K562 (cell line): Measurements from ENCODE around the gene NCOA3. TPM values are rescaled to one million over a fixed set of nuclear protein-coding genes. Genes with fewer than 3 reads are reported as not detected.

Source experiments
- ATAC-seq: fragments of 200-7000 bp; cut with Tn5 transposase; 3 replicates; pipeline ENCODE4 v1.9.1; 2020; ENCODE audit warnings: moderate library complexity
- BruUV-seq: library from RNA; stranded (reverse); fragments of 400-500 nt; replicated peaks from 2 replicates; lab custom pipeline; 2021; lab: Mats Ljungman, UMichigan
- CTCF ChIA-PET: fragments of 300-600 bp; formaldehyde crosslinking; extraction: SDS; loops from one replicate; lab custom pipeline; 2021; ENCODE audit warnings: low intra/inter-chr PET ratio; lab: Yijun Ruan, JAX
- POLR2A ChIA-PET: fragments of 300-600, 350-650 bp; sonication (Branson Sonifier 250); formaldehyde crosslinking; extraction: SDS; loops from one replicate; lab custom pipeline; 2021; ENCODE audit warnings: antibody characterized with exemption, inconsistent platforms; lab: Yijun Ruan, JAX
- DNase-seq, 4 experiments: peaks; one replicate each; pipeline versions ENCODE4 v3.0.0 to v3.0.0-alpha.2; 2011 to 2018; ENCODE audit warnings: low spot score in 3 of 4, mixed read lengths in 3 of 4; ENCODE audit errors: extremely low read depth in 1 of 4
- FAIRE-seq: peaks from 2 replicates; lab custom pipeline; 2011; peaks lifted over from hg19 to GRCh38; lab: Jason Lieb, UNC
- H2AFZ ChIP-seq: 2 replicates; pipeline ENCODE4 v1.6.0; 2011; ENCODE audit warnings: low read depth, low read length, control low read depth, inconsistent platforms
- H3K27ac ChIP-seq: fragments of 200-600 bp; 3 replicates; pipeline ENCODE4 v1.8.0; 2011; ENCODE audit warnings: low read depth, mild to moderate bottlenecking, control low read depth, inconsistent platforms, low read length, moderate library complexity, mixed read lengths; ENCODE audit errors: extremely low read depth
- H3K27me3 ChIP-seq, 2 experiments: fragments of 300-600 bp in 1 of 2; 2 replicates in 1 of 2; 3 replicates in 1 of 2; pipeline versions ENCODE4 v1.6.0 to v1.8.0; 2011; ENCODE audit warnings: inconsistent platforms in 2 of 2, low read length in 2 of 2, mild to moderate bottlenecking in 1 of 2, mixed read lengths in 1 of 2, moderate library complexity in 1 of 2; ENCODE audit not compliant: control insufficient read depth in 2 of 2, insufficient read depth in 2 of 2
- H3K36me3 ChIP-seq: fragments of 300-600 bp; 3 replicates; pipeline ENCODE4 v1.8.0; 2011; ENCODE audit warnings: mild to moderate bottlenecking, low read length, inconsistent platforms; ENCODE audit not compliant: control insufficient read depth, insufficient read depth
- H3K4me1 ChIP-seq, 2 experiments: fragments of 200-600 bp in 1 of 2; replicated peaks in 1 of 2; 2 replicates in 1 of 2; 3 replicates in 1 of 2; pipeline versions ENCODE4 v1.5.1 to v1.8.0; 2011; ENCODE audit warnings: inconsistent platforms in 2 of 2, low read length in 2 of 2, mild to moderate bottlenecking in 1 of 2, mixed read lengths in 1 of 2, moderate library complexity in 1 of 2; ENCODE audit not compliant: control insufficient read depth in 2 of 2, insufficient read depth in 2 of 2
- H3K4me2 ChIP-seq: 2 replicates; pipeline ENCODE4 v1.6.1; 2011; ENCODE audit warnings: low read length, control low read depth, inconsistent platforms, mixed read lengths; ENCODE audit not compliant: insufficient read depth
- H3K4me3 ChIP-seq: fragments of 200-600 bp; sonication (generic), shearing (Covaris generic); 2 replicates; pipeline ENCODE4 v1.5.1; 2016; ENCODE audit warnings: control low read depth, inconsistent platforms
- H3K79me2 ChIP-seq: fragments of 200-600 bp; 3 replicates; pipeline ENCODE4 v1.8.0; 2011; ENCODE audit warnings: low read length, inconsistent platforms; ENCODE audit not compliant: control insufficient read depth, insufficient read depth
- H3K9ac ChIP-seq, 2 experiments: 2 replicates each; pipeline versions ENCODE4 v1.6.0 to v1.6.1; 2011; ENCODE audit warnings: low read depth in 2 of 2, low read length in 2 of 2, control low read depth in 1 of 2, inconsistent platforms in 1 of 2, mild to moderate bottlenecking in 1 of 2, mixed read lengths in 1 of 2; ENCODE audit not compliant: insufficient read depth in 1 of 2
- H3K9me1 ChIP-seq: one replicate; pipeline ENCODE4 v1.6.0; 2011; ENCODE audit warnings: inconsistent platforms, mild to moderate bottlenecking, low read length, moderate library complexity; ENCODE audit not compliant: control insufficient read depth, insufficient read depth
- H3K9me3 ChIP-seq: replicated peaks from 2 replicates; pipeline ENCODE4 v1.5.1; 2011; ENCODE audit warnings: low read depth, low read length, inconsistent platforms; ENCODE audit not compliant: control insufficient read depth, insufficient read depth
- H4K20me1 ChIP-seq: replicated peaks from 2 replicates; pipeline ENCODE4 v1.6.1; 2011; ENCODE audit warnings: low read length, inconsistent platforms, mixed read lengths; ENCODE audit not compliant: control insufficient read depth, insufficient read depth
- CBX2 ChIP-seq: fragments of 200-600 bp; sonication (generic); IDR thresholded peaks from one replicate; pipeline ENCODE4 v1.6.1; 2012; ENCODE audit warnings: mild to moderate bottlenecking, low read length, inconsistent platforms; ENCODE audit not compliant: insufficient read depth, poor library complexity, severe bottlenecking
- CC2D1A ChIP-seq: fragments of 450-650 bp; IDR thresholded peaks from 2 replicates; pipeline ENCODE4 v1.6.1; 2017; ENCODE audit warnings: mild to moderate bottlenecking
- CREB5 ChIP-seq: fragments of 250-450 bp; sonication (Bioruptor Pico); IDR thresholded peaks from 2 replicates; pipeline ENCODE4 v1.5.0; 2020; ENCODE audit warnings: mild to moderate bottlenecking
- FOXA1 ChIP-seq: fragments of 450-650 bp; IDR thresholded peaks from 2 replicates; pipeline ENCODE4 v1.6.1; 2016; ENCODE audit warnings: mild to moderate bottlenecking, borderline replicate concordance
- FOXJ2 ChIP-seq: fragments of 200-800 bp; sonication (Bioruptor generic); IDR thresholded peaks from 2 replicates; pipeline ENCODE4 v1.6.1; 2016; ENCODE audit warnings: missing genetic modification characterization, missing compliant biosample characterization
- GABPB1 ChIP-seq: sonication (generic); formaldehyde crosslinking; IDR thresholded peaks from 2 replicates; pipeline ENCODE4 v1.8.0; 2022; ENCODE audit warnings: mild to moderate bottlenecking, missing genetic modification reagents
- HDAC1 ChIP-seq, 2 experiments: fragments of 450-650 bp; IDR thresholded peaks; 2 replicates each; pipeline ENCODE4 v1.6.1; 2016 to 2017; ENCODE audit warnings: inconsistent platforms in 1 of 2, mild to moderate bottlenecking in 1 of 2, moderate library complexity in 1 of 2
- HDAC8 ChIP-seq: fragments of 450-650 bp; IDR thresholded peaks from 2 replicates; pipeline ENCODE4 v1.6.1; 2016; ENCODE audit warnings: mild to moderate bottlenecking, missing genetic modification characterization, moderate library complexity, missing compliant biosample characterization
- HMGN3 ChIP-seq: IDR thresholded peaks from 2 replicates; pipeline ENCODE4 v1.6.1; 2011; ENCODE audit warnings: borderline replicate concordance, low read depth, mild to moderate bottlenecking, mixed read lengths, low read length; ENCODE audit not compliant: insufficient read length; ENCODE audit errors: extremely low read depth
- KAT7 ChIP-seq: sonication (generic); formaldehyde crosslinking; IDR thresholded peaks from 2 replicates; pipeline ENCODE4 v1.8.0; 2022; ENCODE audit warnings: missing genetic modification reagents, mild to moderate bottlenecking, borderline replicate concordance
- L3MBTL2 ChIP-seq: fragments of 450-650 bp; IDR thresholded peaks from 2 replicates; pipeline ENCODE4 v1.6.1; 2016; ENCODE audit warnings: mild to moderate bottlenecking, moderate library complexity
- LEF1 ChIP-seq: fragments of 450-650 bp; IDR thresholded peaks from 2 replicates; pipeline ENCODE4 v1.6.1; 2016; ENCODE audit warnings: mild to moderate bottlenecking
- MCM5 ChIP-seq: fragments of 450-650 bp; IDR thresholded peaks from 2 replicates; pipeline ENCODE4 v1.6.1; 2016; ENCODE audit warnings: low read depth
- MECOM ChIP-seq: fragments of 250-450 bp; sonication (Bioruptor Pico); IDR thresholded peaks from 2 replicates; pipeline ENCODE4 v1.8.0; 2022; ENCODE audit warnings: inconsistent platforms
- MTA2 ChIP-seq: fragments of 450-650 bp; IDR thresholded peaks from 2 replicates; pipeline ENCODE4 v1.6.1; 2016; ENCODE audit warnings: low read depth
- PML ChIP-seq: IDR thresholded peaks from 2 replicates; pipeline ENCODE4 v1.6.1; 2012; ENCODE audit warnings: low read length, inconsistent platforms
- POLR2G ChIP-seq: fragments of 200-400 bp; formaldehyde crosslinking; IDR thresholded peaks from 2 replicates; pipeline ENCODE4 v1.6.1; 2017; ENCODE audit warnings: low read depth, mild to moderate bottlenecking, antibody characterized with exemption, low read length, moderate library complexity
- STAG1 ChIP-seq: sonication (generic); formaldehyde crosslinking; IDR thresholded peaks from 2 replicates; pipeline ENCODE4 v1.5.0; 2020; ENCODE audit warnings: missing genetic modification reagents, borderline replicate concordance
- TCF15 ChIP-seq: fragments of 250-450 bp; sonication (Bioruptor Pico); IDR thresholded peaks from 2 replicates; pipeline ENCODE4 v1.8.0; 2022; ENCODE audit warnings: moderate library complexity, mild to moderate bottlenecking, inconsistent platforms
- ZBTB26 ChIP-seq: fragments of 450-650 bp; formaldehyde crosslinking; IDR thresholded peaks from 2 replicates; pipeline ENCODE4 v1.4.0; 2022; ENCODE audit warnings: missing genetic modification characterization
- ZNF24 ChIP-seq: fragments of 450-650 bp; IDR thresholded peaks from 2 replicates; pipeline ENCODE4 v1.6.1; 2016
- ZNF253 ChIP-seq: fragments of 250-450 bp; sonication (Bioruptor Pico); conservative IDR thresholded peaks from 2 replicates; pipeline ENCODE4 v1.6.1; 2021; ENCODE audit warnings: mild to moderate bottlenecking
- WGBS: fragments of 100-300 bp; shearing (Covaris generic); methylation state at CpG from one replicate; pipeline ENCODE4 v1.1.6; 2016; ENCODE audit warnings: low coverage, mixed read lengths; ENCODE audit not compliant: insufficient coverage; ENCODE audit errors: missing lambda C conversion rate; 5-methylcytosine and 5-hydroxymethylcytosine counted together
- in situ Hi-C: fragments of 300-500 bp; cut with MboI; formaldehyde crosslinking; loops from 4 replicates; pipeline ENCODE4 v1.15.0; 2018; ENCODE audit warnings: inconsistent platforms, mixed read lengths
- intact Hi-C: fragments of 100-400 bp; cut with micrococcal nuclease; formaldehyde crosslinking; loops from 2 replicates; pipeline ENCODE4 v1.14.2; 2022
- polyA plus RNA-seq, 8 experiments: library from polyadenylated mRNA; depleted of rRNA in 4 of 8; stranded (reverse) in 5 of 8; unstranded in 3 of 8; fragments of >200 nt; fragmentation: Nextera tagmentation in 2 of 8; fragmentation: Illumina TruSeq in 1 of 8; extraction: Ambion mirVana in 2 of 8; extraction: Trizol in 1 of 8; gene quantifications; 2 replicates each; pipeline versions ENCODE4 v1.2.1 to v1.2.3, GENCODE V29; 2011 to 2014; ENCODE audit warnings: inconsistent platforms in 1 of 8, missing spikeins in 1 of 8
- total RNA-seq, 7 experiments: library from RNA; depleted of rRNA in 6 of 7; stranded (reverse); fragments of >200 nt in 6 of 7; fragmentation: Illumina TruSeq in 2 of 7; extraction: Trizol in 2 of 7; gene quantifications; 2 replicates each; pipeline versions ENCODE4 v1.2.1 to v1.2.3, GENCODE V29; 2011 to 2021; ENCODE audit warnings: low replicate concordance in 1 of 7

The NCOA3 gene
- total and polyA plus RNA-seq, 9 of the 15 experiments (the other 6 are each of a cell fraction or from before 2014, with no cell fraction given), result 3.2 to 24.3 (median 14.4) TPM

- DNase-seq, result peak; percentile 81 to 85 (median 82)
- Histone ChIP-seq H3K4me2 (no peak overlapping the region), H3K79me2 (no peaks in the 10 kb centered on the region), H3K36me3 (no peaks in the 10 kb centered on the region), H3K4me3 (no peak overlapping the region), H3K27ac (no peak overlapping the region), H3K27me3 (peaks cover 36 to 40% of the 10 kb centered on the region in 2 experiments), H3K9me3 (no peaks in the 10 kb centered on the region), H3K4me1 (peaks cover 0 to 11% of the 10 kb centered on the region in 2 experiments; a peak in 3 of 5 replicates), H3K9ac (peak overlapping the region in 1 of 2 experiments; percentile 12; a peak in 1 of 4 replicates), H4K20me1 (peaks cover 14% of the 10 kb centered on the region), H3K9me1 (no peaks in the 10 kb centered on the region), H2AFZ (no peak overlapping the region)
- no TSS peak for BruUV-seq
- POLR2A ChIA-PET, result interaction anchor here (0.6 kb wide), 1 partner anchor 561 kb away, joined by 5 read pairs; no protein-coding TSS in a partner anchor
- FAIRE-seq, result peak; percentile 96
- in situ Hi-C loops, result no loop called here
- WGBS, result 45% methylated on average over 16 of the region's 20 CpGs
- intact Hi-C loops, result loop anchor here (5.0 kb wide), 2 partner anchors 49 to 959 kb away; no protein-coding TSS in a partner anchor
- CTCF ChIA-PET, result interaction anchor here (0.9 kb wide), 1 partner anchor 958 kb away, joined by 5 read pairs; no protein-coding TSS in a partner anchor
- ATAC-seq, result peak; percentile 89
- no peak for TF ChIP-seq HMGN3
- TF ChIP-seq L3MBTL2, result no peak
- TF ChIP-seq ZBTB26 (CRISPR knock-in tag), result no peak
- TF ChIP-seq MECOM (CRISPR knock-in tag), result no peak
- TF ChIP-seq TCF15, result no peak
- no peak for TF ChIP-seq MCM5
- no peak for TF ChIP-seq KAT7 (CRISPR knock-in tag)
- TF ChIP-seq LEF1, result no peak
- peak; percentile 65 for TF ChIP-seq POLR2G
- TF ChIP-seq CC2D1A, result no peak
- TF ChIP-seq FOXA1, result no peak
- TF ChIP-seq STAG1 (CRISPR knock-in tag), result peak; percentile 70
- TF ChIP-seq ZNF24, result no peak
- TF ChIP-seq ZNF253 (CRISPR knock-in tag), result no peak
- TF ChIP-seq CBX2, result no peak
- TF ChIP-seq FOXJ2 (tag), result no peak
- no peak for TF ChIP-seq GABPB1 (CRISPR knock-in tag)
- TF ChIP-seq HDAC1 (IDR thresholded peaks at IDR 0.05), result no peak
- no peak for TF ChIP-seq HDAC8 (tag)
- no peak for TF ChIP-seq CREB5 (CRISPR knock-in tag)
- no peak for TF ChIP-seq PML
- TF ChIP-seq MTA2, result no peak
These were observed 161.8 kb downstream of the NCOA3 start for GRCh38 chr20:47663354-47664067.
